ENCODE data around the gene PMEL.

- no peak for TF ChIP-seq EZH2 (IDR thresholded peaks at IDR 0.05; ENCODE audit: insufficient read depth, poor library complexity, severe bottlenecking)
- TF ChIP-seq EZH2phosphoT487 (IDR thresholded peaks at IDR 0.05; ENCODE audit: insufficient read depth, low read depth): no peak
Observed at GRCh38 chr12:55996715-55997534, 31.1 kb upstream of the PMEL start, which contains the start of gene SUOX.

All from GM23248 (cell line).